Ishikawa (cell line): ENCODE results near the gene HMOX1.

Experiments
- CEBPB ChIP-seq: IDR thresholded peaks from 2 replicates; pipeline ENCODE4 v1.6.1; 2012
- CREB1 ChIP-seq: IDR thresholded peaks from 2 replicates; pipeline ENCODE4 v1.6.1; 2012; ENCODE audit warnings: low read depth
- EP300 ChIP-seq: IDR thresholded peaks from 2 replicates; pipeline ENCODE4 v1.6.1; 2012; ENCODE audit warnings: borderline replicate concordance
- FOXM1 ChIP-seq: IDR thresholded peaks from 2 replicates; pipeline ENCODE4 v1.6.1; 2012; ENCODE audit warnings: low read depth, borderline replicate concordance
- NFIC ChIP-seq: IDR thresholded peaks from 2 replicates; pipeline ENCODE4 v1.6.1; 2012
- TAF1 ChIP-seq: IDR thresholded peaks from 2 replicates; pipeline ENCODE4 v1.6.1; 2012; ENCODE audit warnings: low read depth, mild to moderate bottlenecking
- TEAD4 ChIP-seq: IDR thresholded peaks from 2 replicates; pipeline ENCODE4 v1.6.1; 2012
- YY1 ChIP-seq: IDR thresholded peaks from 2 replicates; pipeline ENCODE4 v1.6.1; 2012; ENCODE audit warnings: low read depth
- TF ChIP-seq, protein P1 (sequence below): IDR thresholded peaks from 2 replicates; pipeline ENCODE4 v1.6.1; 2012; ENCODE audit warnings: low read depth, mild to moderate bottlenecking
- TF ChIP-seq, protein P2 (sequence below): IDR thresholded peaks from 2 replicates; pipeline ENCODE4 v1.6.1; 2012

DNA sequence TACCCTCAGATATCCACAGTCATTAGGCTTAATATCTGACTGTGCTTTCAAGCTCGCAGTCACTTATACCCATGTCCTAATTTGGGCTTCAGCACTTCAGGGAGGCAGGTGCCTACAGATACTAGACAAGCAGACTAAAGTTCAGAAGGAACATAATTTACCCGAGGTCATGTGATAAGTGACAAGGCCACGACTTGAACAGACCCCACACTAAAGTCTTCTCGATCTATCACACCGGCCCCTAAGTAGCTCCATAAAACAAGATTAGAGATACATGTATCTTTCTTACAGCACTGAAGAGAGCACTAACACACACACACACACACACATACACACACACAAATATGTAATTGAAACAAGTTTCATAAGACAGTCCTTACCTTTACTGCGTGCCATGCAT lies 48.6 kb upstream of the HMOX1 start:
- TF ChIP-seq NFIC, result no peak
- TF ChIP-seq, protein P1, sequence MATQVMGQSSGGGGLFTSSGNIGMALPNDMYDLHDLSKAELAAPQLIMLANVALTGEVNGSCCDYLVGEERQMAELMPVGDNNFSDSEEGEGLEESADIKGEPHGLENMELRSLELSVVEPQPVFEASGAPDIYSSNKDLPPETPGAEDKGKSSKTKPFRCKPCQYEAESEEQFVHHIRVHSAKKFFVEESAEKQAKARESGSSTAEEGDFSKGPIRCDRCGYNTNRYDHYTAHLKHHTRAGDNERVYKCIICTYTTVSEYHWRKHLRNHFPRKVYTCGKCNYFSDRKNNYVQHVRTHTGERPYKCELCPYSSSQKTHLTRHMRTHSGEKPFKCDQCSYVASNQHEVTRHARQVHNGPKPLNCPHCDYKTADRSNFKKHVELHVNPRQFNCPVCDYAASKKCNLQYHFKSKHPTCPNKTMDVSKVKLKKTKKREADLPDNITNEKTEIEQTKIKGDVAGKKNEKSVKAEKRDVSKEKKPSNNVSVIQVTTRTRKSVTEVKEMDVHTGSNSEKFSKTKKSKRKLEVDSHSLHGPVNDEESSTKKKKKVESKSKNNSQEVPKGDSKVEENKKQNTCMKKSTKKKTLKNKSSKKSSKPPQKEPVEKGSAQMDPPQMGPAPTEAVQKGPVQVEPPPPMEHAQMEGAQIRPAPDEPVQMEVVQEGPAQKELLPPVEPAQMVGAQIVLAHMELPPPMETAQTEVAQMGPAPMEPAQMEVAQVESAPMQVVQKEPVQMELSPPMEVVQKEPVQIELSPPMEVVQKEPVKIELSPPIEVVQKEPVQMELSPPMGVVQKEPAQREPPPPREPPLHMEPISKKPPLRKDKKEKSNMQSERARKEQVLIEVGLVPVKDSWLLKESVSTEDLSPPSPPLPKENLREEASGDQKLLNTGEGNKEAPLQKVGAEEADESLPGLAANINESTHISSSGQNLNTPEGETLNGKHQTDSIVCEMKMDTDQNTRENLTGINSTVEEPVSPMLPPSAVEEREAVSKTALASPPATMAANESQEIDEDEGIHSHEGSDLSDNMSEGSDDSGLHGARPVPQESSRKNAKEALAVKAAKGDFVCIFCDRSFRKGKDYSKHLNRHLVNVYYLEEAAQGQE, result no peak
- TF ChIP-seq TEAD4, result no peak
- TF ChIP-seq CREB1, result no peak
- no peak for TF ChIP-seq FOXM1
- no peak for TF ChIP-seq CEBPB
- TF ChIP-seq EP300, result no peak
- TF ChIP-seq YY1, result no peak
- no peak for TF ChIP-seq TAF1
- TF ChIP-seq, protein P2, sequence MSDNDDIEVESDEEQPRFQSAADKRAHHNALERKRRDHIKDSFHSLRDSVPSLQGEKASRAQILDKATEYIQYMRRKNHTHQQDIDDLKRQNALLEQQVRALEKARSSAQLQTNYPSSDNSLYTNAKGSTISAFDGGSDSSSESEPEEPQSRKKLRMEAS, result no peak
